Neural progenitor cell (in vitro differentiated cells): ENCODE measurements around the gene PEPD. TPM values are rescaled to one million over a fixed set of nuclear protein-coding genes. Genes with fewer than 3 reads are reported as not detected.

Experiments used
- DNase-seq: peaks from one replicate; pipeline ENCODE4 v3.0.0-alpha.2; 2016; ENCODE audit warnings: low spot score
- H2AFZ ChIP-seq: fragments of 200-600 bp; sonication (generic); replicated peaks from 2 replicates; pipeline ENCODE4 v1.6.1; 2016; ENCODE audit warnings: antibody characterized with exemption
- H3F3A ChIP-seq: fragments of 200-600 bp; sonication (generic); 2 replicates; pipeline ENCODE4 v1.6.1; 2016; ENCODE audit warnings: antibody characterized with exemption, low read depth
- H3K27ac ChIP-seq: fragments of 200-600 bp; sonication (generic); 2 replicates; pipeline ENCODE4 v1.5.1; 2016; ENCODE audit warnings: mild to moderate bottlenecking
- H3K27me3 ChIP-seq: fragments of 200-600 bp; sonication (generic); 2 replicates; pipeline ENCODE4 v1.6.1; 2016; ENCODE audit warnings: mild to moderate bottlenecking, moderate library complexity
- H3K36me3 ChIP-seq: fragments of 200-600 bp; sonication (generic); 2 replicates; pipeline ENCODE4 v1.5.1; 2016
- H3K4me1 ChIP-seq: fragments of 200-600 bp; sonication (generic); 2 replicates; pipeline ENCODE4 v1.6.1; 2016; ENCODE audit warnings: mixed run types
- H3K4me2 ChIP-seq: fragments of 200-600 bp; sonication (generic); 2 replicates; pipeline ENCODE4 v1.6.1; 2016
- H3K4me3 ChIP-seq: fragments of 200-600 bp; sonication (generic); 2 replicates; pipeline ENCODE4 v1.5.1; 2016
- H3K79me2 ChIP-seq: fragments of 200-600 bp; sonication (generic); 2 replicates; pipeline ENCODE4 v1.6.1; 2016; ENCODE audit warnings: low read depth
- H3K9ac ChIP-seq: fragments of 200-600 bp; sonication (generic); 2 replicates; pipeline ENCODE4 v1.6.1; 2016
- H3K9me3 ChIP-seq: fragments of 200-600 bp; sonication (generic); 2 replicates; pipeline ENCODE4 v1.5.1; 2016; ENCODE audit warnings: low read depth
- H4K20me1 ChIP-seq: fragments of 200-600 bp; sonication (generic); 2 replicates; pipeline ENCODE4 v1.6.1; 2016; ENCODE audit warnings: low read depth
- H3K27ac Mint-ChIP-seq: 3 replicates; pipeline ENCODE4 v1.8.0; 2021; ENCODE audit warnings: mixed read lengths
- H3K27me3 Mint-ChIP-seq: 2 replicates; pipeline ENCODE4 v1.8.0; 2022; ENCODE audit warnings: low read depth, mild to moderate bottlenecking, inconsistent platforms, moderate library complexity, mixed read lengths; ENCODE audit not compliant: insufficient read depth
- H3K36me3 Mint-ChIP-seq: 3 replicates; pipeline ENCODE4 v1.8.0; 2021; ENCODE audit warnings: mixed read lengths
- H3K4me1 Mint-ChIP-seq: 3 replicates; pipeline ENCODE4 v1.8.0; 2021; ENCODE audit warnings: mixed read lengths
- H3K4me3 Mint-ChIP-seq: 3 replicates; pipeline ENCODE4 v1.8.0; 2021; ENCODE audit warnings: mild to moderate bottlenecking, moderate library complexity, mixed read lengths
- H3K9me3 Mint-ChIP-seq: 3 replicates; pipeline ENCODE4 v1.8.0; 2020; ENCODE audit warnings: mixed read lengths
- CTCF ChIP-seq: fragments of 200-600 bp; sonication (generic); IDR thresholded peaks from 2 replicates; pipeline ENCODE4 v1.5.1; 2017; ENCODE audit warnings: antibody characterized with exemption, mild to moderate bottlenecking
- EZH2 ChIP-seq: fragments of 200-600 bp; sonication (generic); IDR thresholded peaks from 2 replicates; pipeline ENCODE4 v1.6.1; 2017; ENCODE audit warnings: antibody characterized with exemption, mild to moderate bottlenecking, moderate library complexity
- EZH2phosphoT487 ChIP-seq: fragments of 200-600 bp; sonication (generic); IDR thresholded peaks from 2 replicates; pipeline ENCODE4 v1.6.1; 2017; ENCODE audit warnings: antibody characterized with exemption
- total RNA-seq: library from RNA; depleted of rRNA; stranded (reverse); fragments of >200 nt; gene quantifications from 2 replicates; pipeline ENCODE4 v1.2.3, GENCODE V29; 2015; ENCODE audit warnings: low replicate concordance

The PEPD gene
- total RNA-seq, 1 donor from 2014 or later = 47.0 TPM

GRCh38 chr19:33506498-33506897, 15.1 kb downstream of the PEPD start:
- H3K27ac Mint-ChIP-seq = no peak overlapping the region
- Histone ChIP-seq H3K36me3 (no peaks in the 10 kb centered on the region), H3K9me3 (no peaks in the 10 kb centered on the region), H3K79me2 (no peaks in the 10 kb centered on the region), H3K4me2 (no peak overlapping the region), H4K20me1 (no peaks in the 10 kb centered on the region), H3F3A (no peaks in the 10 kb centered on the region), H3K4me3 (no peak overlapping the region), H3K9ac (no peak overlapping the region), H2AFZ (no peak overlapping the region), H3K4me1 (no peaks in the 10 kb centered on the region), H3K27ac (no peak overlapping the region), H3K27me3 (no peaks in the 10 kb centered on the region)
- H3K4me1 Mint-ChIP-seq = peaks cover 36% of the 10 kb centered on the region
- TF ChIP-seq EZH2 = no peak
- no peak for TF ChIP-seq EZH2phosphoT487
- no peak for TF ChIP-seq CTCF
- H3K4me3 Mint-ChIP-seq = no peak overlapping the region
- H3K27me3 Mint-ChIP-seq = no peaks in the 10 kb centered on the region
- no peaks in the 10 kb centered on the region for H3K36me3 Mint-ChIP-seq
- DNase-seq = no peak
- no peaks in the 10 kb centered on the region for H3K9me3 Mint-ChIP-seq

GRCh38 chr19:33505823-33506222, 15.8 kb downstream of the PEPD start:
- Mint-ChIP-seq H3K4me3 (peak overlapping the region; percentile 27), H3K27me3 (peaks cover under 1% of the 10 kb centered on the region), H3K4me1 (peaks cover 33% of the 10 kb centered on the region), H3K27ac (peak overlapping the region; percentile 13), H3K9me3 (no peaks in the 10 kb centered on the region), H3K36me3 (no peaks in the 10 kb centered on the region)
- H4K20me1 ChIP-seq = no peaks in the 10 kb centered on the region
- H3K79me2 ChIP-seq = no peaks in the 10 kb centered on the region
- H3K27me3 ChIP-seq = no peaks in the 10 kb centered on the region
- H3K9ac ChIP-seq = no peak overlapping the region
- DNase-seq = no peak
- H3K4me1 ChIP-seq = no peaks in the 10 kb centered on the region
- TF ChIP-seq CTCF (no peak), EZH2 (no peak), EZH2phosphoT487 (no peak)
- H3K4me2 ChIP-seq = no peak overlapping the region
- H2AFZ ChIP-seq = no peak overlapping the region
- no peak overlapping the region for H3K27ac ChIP-seq
- H3K36me3 ChIP-seq = no peaks in the 10 kb centered on the region
- no peaks in the 10 kb centered on the region for H3K9me3 ChIP-seq
- no peaks in the 10 kb centered on the region for H3F3A ChIP-seq
- no peak overlapping the region for H3K4me3 ChIP-seq

- Histone ChIP-seq H2AFZ (no peak overlapping the region), H3K79me2 (no peaks in the 10 kb centered on the region), H3K9me3 (no peaks in the 10 kb centered on the region), H3K27me3 (no peaks in the 10 kb centered on the region), H3K27ac (peak overlapping the region; percentile 46), H3K9ac (peak overlapping the region; percentile 20), H3F3A (no peaks in the 10 kb centered on the region), H4K20me1 (no peaks in the 10 kb centered on the region), H3K4me2 (no peak overlapping the region), H3K4me1 (no peaks in the 10 kb centered on the region), H3K36me3 (no peaks in the 10 kb centered on the region), H3K4me3 (no peak overlapping the region)
- peak; percentile 27 for DNase-seq
- TF ChIP-seq CTCF (no peak), EZH2 (no peak), EZH2phosphoT487 (no peak)
- Mint-ChIP-seq H3K9me3 (no peaks in the 10 kb centered on the region), H3K27ac (no peak overlapping the region), H3K4me1 (peaks cover 33% of the 10 kb centered on the region), H3K36me3 (no peaks in the 10 kb centered on the region), H3K4me3 (no peak overlapping the region), H3K27me3 (peaks cover 2% of the 10 kb centered on the region)
These were observed 16.4 kb downstream of the PEPD start for GRCh38 chr19:33505148-33505547.
